MM.1S (cell line): ENCODE data around the gene INTS7.
"Not testable (repeated sequence)": the region's sequence is repeated elsewhere in the genome, so short reads cannot be mapped to it uniquely, and the experiment has no call there.

ENCODE experiments used
- DNase-seq: peaks from one replicate; pipeline ENCODE4 v3.0.0-alpha.2; 2015
- H2AFZ ChIP-seq: fragments of 300-600 bp; sonication (generic); 2 replicates; pipeline ENCODE4 v1.6.0; 2016; ENCODE audit warnings: antibody characterized with exemption, low read length
- H3F3A ChIP-seq: fragments of 300-600 bp; sonication (generic); 2 replicates; pipeline ENCODE4 v1.6.1; 2016; ENCODE audit warnings: mild to moderate bottlenecking, antibody characterized with exemption, low read length, moderate library complexity, mixed read lengths; ENCODE audit not compliant: insufficient read depth
- H3K27ac ChIP-seq: fragments of 300-600 bp; sonication (generic); 2 replicates; pipeline ENCODE4 v1.5.1; 2016; ENCODE audit warnings: mild to moderate bottlenecking, low read length
- H3K27me3 ChIP-seq: fragments of 300-600 bp; sonication (generic); replicated peaks from 2 replicates; pipeline ENCODE4 v1.6.0; 2016; ENCODE audit warnings: low read length; ENCODE audit not compliant: insufficient read depth
- H3K36me3 ChIP-seq: fragments of 300-600 bp; sonication (generic); replicated peaks from 2 replicates; pipeline ENCODE4 v1.6.1; 2016; ENCODE audit warnings: mild to moderate bottlenecking, low read length, mixed read lengths; ENCODE audit not compliant: insufficient read depth
- H3K4me1 ChIP-seq: fragments of 300-600 bp; sonication (generic); 2 replicates; pipeline ENCODE4 v1.6.1; 2016; ENCODE audit warnings: low read length, mixed read lengths
- H3K4me2 ChIP-seq: fragments of 300-600 bp; sonication (generic); 2 replicates; pipeline ENCODE4 v1.6.0; 2016; ENCODE audit warnings: low read depth, low read length
- H3K4me3 ChIP-seq: fragments of 300-600 bp; sonication (generic); 2 replicates; pipeline ENCODE4 v1.5.1; 2016; ENCODE audit warnings: low read length, mixed read lengths
- H3K79me2 ChIP-seq: fragments of 300-600 bp; sonication (generic); 2 replicates; pipeline ENCODE4 v1.6.1; 2016; ENCODE audit warnings: mixed run types, low read length, mixed read lengths
- H3K9ac ChIP-seq: fragments of 300-600 bp; sonication (generic); 2 replicates; pipeline ENCODE4 v1.6.1; 2016; ENCODE audit warnings: low read length, mixed read lengths
- H3K9me2 ChIP-seq: fragments of 300-600 bp; sonication (generic); replicated peaks from 2 replicates; pipeline ENCODE4 v1.6.1; 2016; ENCODE audit warnings: mild to moderate bottlenecking, low read length, mixed read lengths; ENCODE audit not compliant: insufficient read depth
- H3K9me3 ChIP-seq: fragments of 300-600 bp; sonication (generic); replicated peaks from 2 replicates; pipeline ENCODE4 v1.6.1; 2016; ENCODE audit warnings: mild to moderate bottlenecking, low read length, mixed read lengths; ENCODE audit not compliant: insufficient read depth
- H4K20me1 ChIP-seq: fragments of 300-600 bp; sonication (generic); 2 replicates; pipeline ENCODE4 v1.6.1; 2016; ENCODE audit warnings: mild to moderate bottlenecking, low read length, moderate library complexity, mixed read lengths; ENCODE audit not compliant: insufficient read depth
- CTCF ChIP-seq: fragments of 300-600 bp; sonication (generic); IDR thresholded peaks from 2 replicates; pipeline ENCODE4 v1.5.1; 2016; ENCODE audit warnings: antibody characterized with exemption, low read length, mixed read lengths
- EZH2 ChIP-seq: fragments of 300-600 bp; sonication (generic); optimal IDR thresholded peaks from 2 replicates; pipeline ENCODE3; 2017; ENCODE audit warnings: low read depth, mild to moderate bottlenecking, antibody characterized with exemption, low read length, mixed read lengths
- EZH2phosphoT487 ChIP-seq: fragments of 300-600 bp; sonication (generic); IDR thresholded peaks from 2 replicates; pipeline ENCODE4 v1.6.1; 2018; ENCODE audit warnings: antibody characterized with exemption, low read length

Gene INTS7

GRCh38 chr1:212024469-212025149 lies 10.7 kb downstream of the INTS7 start:
- TF ChIP-seq EZH2, result no peak
- TF ChIP-seq CTCF, result no peak
- TF ChIP-seq EZH2phosphoT487, result no peak
- peaks cover 99% of the 10 kb centered on the region for H3K79me2 ChIP-seq
- H3K36me3 ChIP-seq, result peaks cover 9% of the 10 kb centered on the region

GRCh38 chr1:212022908-212023307 lies 12.4 kb downstream of the INTS7 start:
- not testable (repeated sequence) for DNase-seq, H3K4me2 ChIP-seq, H3K4me3 ChIP-seq, H3K27me3 ChIP-seq, H2AFZ ChIP-seq, H3K9me2 ChIP-seq, H3K9ac ChIP-seq, H3F3A ChIP-seq, H3K36me3 ChIP-seq, H3K9me3 ChIP-seq, H3K4me1 ChIP-seq, H3K27ac ChIP-seq
- peaks cover 89% of the 10 kb centered on the region for H3K79me2 ChIP-seq
- H4K20me1 ChIP-seq, result peaks cover 44% of the 10 kb centered on the region

More at GRCh38 chr1:212024469-212025149, 10.7 kb downstream of the INTS7 start:
- Histone ChIP-seq H4K20me1 (peaks cover 59% of the 10 kb centered on the region), H3K4me1 (no peaks in the 10 kb centered on the region), H2AFZ (no peak overlapping the region), H3K27ac (no peak overlapping the region), H3K4me2 (no peak overlapping the region), H3F3A (no peaks in the 10 kb centered on the region), H3K4me3 (no peak overlapping the region), H3K27me3 (no peaks in the 10 kb centered on the region), H3K9me2 (no peaks in the 10 kb centered on the region), H3K9ac (no peak overlapping the region), H3K9me3 (no peaks in the 10 kb centered on the region)
- DNase-seq, result no peak

GRCh38 chr1:212021563-212021962 lies 13.8 kb downstream of the INTS7 start:
- H4K20me1 ChIP-seq, result peaks cover 34% of the 10 kb centered on the region
- H3K79me2 ChIP-seq, result peaks cover 77% of the 10 kb centered on the region
- DNase-seq, result no peak
- no peak overlapping the region for H3K27ac ChIP-seq
- no peak overlapping the region for H3K4me3 ChIP-seq
- no peaks in the 10 kb centered on the region for H3F3A ChIP-seq
- H3K4me2 ChIP-seq, result no peak overlapping the region
- TF ChIP-seq EZH2 (no peak), EZH2phosphoT487 (no peak), CTCF (no peak)
- no peaks in the 10 kb centered on the region for H3K4me1 ChIP-seq
- no peaks in the 10 kb centered on the region for H3K27me3 ChIP-seq
- H3K9ac ChIP-seq, result no peak overlapping the region
- H3K9me3 ChIP-seq, result no peaks in the 10 kb centered on the region
- H3K36me3 ChIP-seq, result peaks cover 9% of the 10 kb centered on the region
- no peaks in the 10 kb centered on the region for H3K9me2 ChIP-seq
- no peak overlapping the region for H2AFZ ChIP-seq

- H2AFZ ChIP-seq, result no peak overlapping the region
- TF ChIP-seq CTCF (no peak), EZH2phosphoT487 (no peak), EZH2 (no peak)
- H3K9me3 ChIP-seq, result no peaks in the 10 kb centered on the region
- no peaks in the 10 kb centered on the region for H3K27me3 ChIP-seq
- no peaks in the 10 kb centered on the region for H3K4me1 ChIP-seq
- peaks cover 71% of the 10 kb centered on the region for H3K79me2 ChIP-seq
- no peaks in the 10 kb centered on the region for H3F3A ChIP-seq
- no peaks in the 10 kb centered on the region for H3K9me2 ChIP-seq
- H3K9ac ChIP-seq, result no peak overlapping the region
- H3K4me2 ChIP-seq, result no peak overlapping the region
- peaks cover 28% of the 10 kb centered on the region; the same call in 1 of the 2 replicates for H4K20me1 ChIP-seq
- no peak overlapping the region for H3K4me3 ChIP-seq
- DNase-seq, result no peak
- H3K27ac ChIP-seq, result no peak overlapping the region
- H3K36me3 ChIP-seq, result peaks cover 9% of the 10 kb centered on the region
Measured at GRCh38 chr1:212020975-212021374, 14.4 kb downstream of the INTS7 start.
